Endothelial cell of umbilical vein (primary cell): ENCODE data around the gene SRP19. TPM values are rescaled to one million over a fixed set of nuclear protein-coding genes. Genes with fewer than 3 reads are reported as not detected.

ENCODE experiments used
- BruUV-seq: library from RNA; stranded (reverse); fragments of 400-500 nt; replicated peaks from 2 replicates; lab custom pipeline; 2021; lab: Mats Ljungman, UMichigan
- CTCF ChIA-PET: fragments of 300-600, 350-600 bp; sonication (Branson Sonifier 250); formaldehyde crosslinking; loops from one replicate; lab custom pipeline; 2021; ENCODE audit warnings: antibody characterized with exemption, inconsistent platforms; lab: Charles Lee
- POLR2A ChIA-PET: fragments of 300-600, 350-600 bp; sonication (Branson Sonifier 250); formaldehyde crosslinking; loops from one replicate; lab custom pipeline; 2021; ENCODE audit warnings: antibody characterized with exemption, inconsistent platforms; lab: Charles Lee
- DNase-seq: peaks from one replicate; pipeline ENCODE4 v3.0.0-alpha.2; 2011; ENCODE audit warnings: low read depth, low spot score
- FAIRE-seq: peaks from 2 replicates; lab custom pipeline; 2011; peaks lifted over from hg19 to GRCh38; lab: Jason Lieb, UNC
- H2AFZ ChIP-seq: 2 replicates; pipeline ENCODE4 v1.6.0; 2012; ENCODE audit warnings: low read depth, low read length, control low read depth, inconsistent platforms
- H3K27ac ChIP-seq: 2 replicates; pipeline ENCODE4 v1.5.1; 2011; ENCODE audit warnings: low read depth, mild to moderate bottlenecking, control low read depth, low read length, moderate library complexity; ENCODE audit not compliant: insufficient read depth
- H3K27me3 ChIP-seq, 2 experiments: 2 replicates each; pipeline versions ENCODE4 v1.6.0 to v1.6.1; 2011; ENCODE audit warnings: low read length in 2 of 2, mixed read lengths in 1 of 2; ENCODE audit not compliant: control insufficient read depth in 2 of 2, insufficient read depth in 2 of 2
- H3K36me3 ChIP-seq, 2 experiments: 2 replicates in 1 of 2; 3 replicates in 1 of 2; pipeline ENCODE4 v1.5.1; 2011; ENCODE audit warnings: low read length in 2 of 2, mild to moderate bottlenecking in 1 of 2, moderate library complexity in 1 of 2; ENCODE audit not compliant: control insufficient read depth in 2 of 2, insufficient read depth in 2 of 2; ENCODE audit errors: extremely low read depth in 1 of 2
- H3K4me1 ChIP-seq: 3 replicates; pipeline ENCODE4 v1.5.1; 2011; ENCODE audit warnings: mild to moderate bottlenecking, low read length; ENCODE audit not compliant: control insufficient read depth, insufficient read depth; ENCODE audit errors: extremely low read depth
- H3K4me2 ChIP-seq: 2 replicates; pipeline ENCODE4 v1.6.1; 2011; ENCODE audit warnings: low read length, control low read depth, mixed read lengths; ENCODE audit not compliant: insufficient read depth
- H3K4me3 ChIP-seq, 3 experiments: fragments of 200-600 bp in 1 of 3; sonication (generic), shearing (Covaris generic) in 1 of 3; replicated peaks in 1 of 3; 2 replicates each; pipeline ENCODE4 v1.5.1; 2011 to 2016; ENCODE audit warnings: control low read depth in 3 of 3, low read length in 3 of 3, mild to moderate bottlenecking in 2 of 3, inconsistent platforms in 1 of 3, low read depth in 1 of 3, moderate library complexity in 1 of 3; ENCODE audit not compliant: insufficient read depth in 1 of 3
- H3K79me2 ChIP-seq: 2 replicates; pipeline ENCODE4 v1.6.0; 2012; ENCODE audit warnings: low read length, inconsistent platforms; ENCODE audit not compliant: control insufficient read depth, insufficient read depth
- H3K9ac ChIP-seq: replicated peaks from 2 replicates; pipeline ENCODE3; 2011; ENCODE audit warnings: low read length, control low read depth; ENCODE audit not compliant: insufficient read depth; ENCODE audit errors: extremely low read depth
- H3K9me1 ChIP-seq: replicated peaks from 3 replicates; pipeline ENCODE4 v1.6.0; 2011; ENCODE audit warnings: mild to moderate bottlenecking, low read length; ENCODE audit not compliant: control insufficient read depth, insufficient read depth; ENCODE audit errors: extremely low read depth
- H3K9me3 ChIP-seq: replicated peaks from 2 replicates; pipeline ENCODE4 v1.5.1; 2012; ENCODE audit warnings: low read length, inconsistent platforms; ENCODE audit not compliant: control insufficient read depth, insufficient read depth
- H4K20me1 ChIP-seq: replicated peaks from 2 replicates; pipeline ENCODE3; 2011; ENCODE audit warnings: mild to moderate bottlenecking, low read length; ENCODE audit not compliant: control insufficient read depth, insufficient read depth; ENCODE audit errors: extremely low read depth
- CTCF ChIP-seq, 2 donors: IDR thresholded peaks; 1 replicate in 1 of 2; 2 replicates in 1 of 2; pipeline ENCODE4 v1.5.1; 2011; ENCODE audit warnings: low read length in 2 of 2, mild to moderate bottlenecking in 2 of 2, moderate library complexity in 2 of 2, control low read depth in 1 of 2, inconsistent platforms in 1 of 2, low read depth in 1 of 2; ENCODE audit not compliant: insufficient read depth in 1 of 2; ENCODE audit errors: extremely low read depth in 1 of 2
- EZH2 ChIP-seq: IDR thresholded peaks from 2 replicates; pipeline ENCODE4 v1.6.1; 2012; ENCODE audit warnings: borderline replicate concordance, low read depth, mild to moderate bottlenecking, moderate library complexity, low read length, inconsistent platforms; ENCODE audit not compliant: severe bottlenecking
- FOS ChIP-seq: IDR thresholded peaks from 2 replicates; pipeline ENCODE4 v1.6.1; 2011; ENCODE audit warnings: mild to moderate bottlenecking, low read length, moderate library complexity, borderline replicate concordance; ENCODE audit not compliant: insufficient read depth
- GATA2 ChIP-seq: IDR thresholded peaks from 2 replicates; pipeline ENCODE4 v1.7.0; 2011; ENCODE audit warnings: low read depth, mild to moderate bottlenecking, moderate library complexity, mixed read lengths, low read length; ENCODE audit not compliant: insufficient read length, insufficient read depth
- JUN ChIP-seq: IDR thresholded peaks from 2 replicates; pipeline ENCODE4 v1.6.1; 2011; ENCODE audit warnings: borderline replicate concordance, low read depth; ENCODE audit not compliant: insufficient read length, insufficient read depth
- MAX ChIP-seq: IDR thresholded peaks from 2 replicates; pipeline ENCODE4 v1.6.1; 2011; ENCODE audit not compliant: insufficient read depth, insufficient read length
- MYC ChIP-seq: IDR thresholded peaks from one replicate; pipeline ENCODE4 v1.6.1; 2011; ENCODE audit warnings: mild to moderate bottlenecking, low read depth, low read length
- POLR2A ChIP-seq: IDR thresholded peaks from 2 replicates; pipeline ENCODE4 v1.6.1; 2012; ENCODE audit warnings: low read depth, mild to moderate bottlenecking, control low read depth, low read length
- POLR2AphosphoS5 ChIP-seq: IDR thresholded peaks from 2 replicates; pipeline ENCODE4 v1.6.1; 2012; ENCODE audit warnings: low read depth, mild to moderate bottlenecking, control low read depth, low read length, moderate library complexity; ENCODE audit not compliant: insufficient read depth
- dilution Hi-C: fragments of 300-500 bp; cut with MboI; formaldehyde crosslinking; loops from one replicate; pipeline ENCODE4 v1.15.0; 2019; ENCODE audit warnings: low sequenced_read_pairs; ENCODE audit not compliant: extremely low pct_ligation_motif_present
- intact Hi-C: fragments of 100-400 bp; cut with micrococcal nuclease; formaldehyde crosslinking; loops from one replicate; pipeline ENCODE4 v1.10.0; 2022
- polyA plus RNA-seq, 4 experiments: library from polyadenylated mRNA; depleted of rRNA in 3 of 4; stranded (reverse) in 3 of 4; unstranded in 1 of 4; fragments of >200 nt; gene quantifications; 2 replicates each; pipeline versions ENCODE4 v1.2.1 to v1.2.3, GENCODE V29; 2011 to 2012; ENCODE audit warnings: missing spikeins in 1 of 4
- total RNA-seq: library from RNA; stranded (reverse); gene quantifications from 2 replicates; pipeline ENCODE4 v1.2.3, GENCODE V29; 2021

SRP19 gene
- total and polyA plus RNA-seq, 2 donors (not counting 3 experiments of a cell fraction or from before 2014, with no cell fraction given) = 28.6 to 69.4 TPM

GRCh38 chr5:112846556-112846955, 14.5 kb upstream of the SRP19 start:
- Histone ChIP-seq H3K4me2 (no peak overlapping the region), H3K27me3 (no peaks in the 10 kb centered on the region), H3K4me3 (no peak overlapping the region), H3K79me2 (no peaks in the 10 kb centered on the region), H3K9me3 (no peaks in the 10 kb centered on the region), H3K27ac (no peak overlapping the region), H3K4me1 (no peaks in the 10 kb centered on the region), H2AFZ (no peak overlapping the region), H3K9ac (no peak overlapping the region), H3K9me1 (no peaks in the 10 kb centered on the region), H4K20me1 (no peaks in the 10 kb centered on the region), H3K36me3 (no peaks in the 10 kb centered on the region)
- TF ChIP-seq MYC = no peak
- TF ChIP-seq EZH2 = no peak
- TF ChIP-seq POLR2AphosphoS5 = no peak
- no peak for TF ChIP-seq CTCF (IDR thresholded peaks at IDR 0.05; ENCODE audit: extremely low read depth in 1 of 2, insufficient read depth in 1 of 2, low read depth in 1 of 2, low read length in 2 of 2)
- no peak for TF ChIP-seq GATA2
- TF ChIP-seq JUN = no peak
- no peak for TF ChIP-seq POLR2A
- TF ChIP-seq MAX = no peak
- no peak for TF ChIP-seq FOS
- POLR2A ChIA-PET = no interaction called here
- FAIRE-seq (no peak), DNase-seq (no peak)
- dilution Hi-C loops = no loop called here
- intact Hi-C loops = no loop called here
- no TSS peak for BruUV-seq
- CTCF ChIA-PET = no interaction called here
